HL-60 (cell line): ENCODE measurements around the gene ERBB4.

Experiments used
- CTCF ChIP-seq: IDR thresholded peaks from one replicate; pipeline ENCODE4 v1.5.1; 2011; ENCODE audit warnings: low read length, control low read depth, inconsistent platforms; ENCODE audit not compliant: insufficient read depth
- POLR2AphosphoS5 ChIP-seq: IDR thresholded peaks from 2 replicates; pipeline ENCODE4 v1.6.1; 2012; ENCODE audit warnings: low read depth
- REST ChIP-seq: IDR thresholded peaks from 2 replicates; pipeline ENCODE4 v1.6.1; 2012; ENCODE audit warnings: low read depth; ENCODE audit not compliant: insufficient replicate concordance

- TF ChIP-seq CTCF = no peak
- TF ChIP-seq REST = no peak
- no peak for TF ChIP-seq POLR2AphosphoS5
These were observed 364.7 kb downstream of the ERBB4 start for GRCh38 chr2:212173756-212174510.
